Effector memory CD4-positive, alpha-beta T cell (primary cell): Measurements from ENCODE around the gene DENND1A.

Experiments used
- DNase-seq, 3 donors: peaks; one replicate each; pipeline ENCODE4 v3.0.0-alpha.2; 2020
- H3K27ac ChIP-seq: 2 replicates; pipeline ENCODE4 v1.7.0; 2013; ENCODE audit warnings: mild to moderate bottlenecking, low read length, moderate library complexity; ENCODE audit not compliant: insufficient read depth, poor library complexity, severe bottlenecking
- H3K27me3 ChIP-seq: replicated peaks from 2 replicates; pipeline ENCODE4 v1.7.0; 2013; ENCODE audit warnings: mild to moderate bottlenecking, low read length; ENCODE audit not compliant: insufficient read depth, control insufficient read depth, poor library complexity, severe bottlenecking
- H3K36me3 ChIP-seq: 2 replicates; pipeline ENCODE4 v1.7.0; 2013; ENCODE audit warnings: mild to moderate bottlenecking, low read length, moderate library complexity; ENCODE audit not compliant: control insufficient read depth, insufficient read depth
- H3K4me1 ChIP-seq: 2 replicates; pipeline ENCODE4 v1.7.0; 2013; ENCODE audit warnings: low read length, mild to moderate bottlenecking; ENCODE audit not compliant: control insufficient read depth, insufficient read depth, poor library complexity, severe bottlenecking
- H3K4me3 ChIP-seq: 2 replicates; pipeline ENCODE4 v1.7.0; 2013; ENCODE audit warnings: low read length, low read depth, mild to moderate bottlenecking; ENCODE audit not compliant: insufficient read depth, poor library complexity, severe bottlenecking
- H3K9me3 ChIP-seq: 2 replicates; pipeline ENCODE4 v1.7.0; 2013; ENCODE audit warnings: mild to moderate bottlenecking, low read length, moderate library complexity; ENCODE audit not compliant: control insufficient read depth

The DENND1A gene

DNA sequence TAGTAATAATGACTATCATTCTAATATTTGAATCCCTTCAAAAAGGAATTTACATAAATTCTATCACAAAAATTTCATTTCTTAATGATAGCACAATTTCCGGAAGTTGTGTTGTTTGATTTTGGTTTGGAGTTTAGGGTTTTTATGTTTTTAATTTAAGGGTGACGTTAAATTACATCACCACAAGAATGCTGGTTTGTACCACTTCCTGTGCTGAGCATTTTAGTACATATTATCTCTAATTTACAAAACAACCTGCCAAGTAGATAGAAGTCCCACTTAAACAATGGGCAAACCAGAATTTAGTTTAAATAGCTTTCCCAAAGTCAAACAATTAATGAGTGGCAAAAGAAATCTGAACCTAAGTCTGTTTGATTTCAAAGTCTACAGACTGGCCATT, 63.4 kb downstream of the DENND1A start:
- H3K9me3 ChIP-seq = no peaks in the 10 kb centered on the region
- no peak for DNase-seq
- no peaks in the 10 kb centered on the region for H3K36me3 ChIP-seq
- peaks cover 6% of the 10 kb centered on the region for H3K4me1 ChIP-seq
- no peak overlapping the region for H3K4me3 ChIP-seq
- no peaks in the 10 kb centered on the region for H3K27me3 ChIP-seq
- H3K27ac ChIP-seq = no peak overlapping the region

DNA sequence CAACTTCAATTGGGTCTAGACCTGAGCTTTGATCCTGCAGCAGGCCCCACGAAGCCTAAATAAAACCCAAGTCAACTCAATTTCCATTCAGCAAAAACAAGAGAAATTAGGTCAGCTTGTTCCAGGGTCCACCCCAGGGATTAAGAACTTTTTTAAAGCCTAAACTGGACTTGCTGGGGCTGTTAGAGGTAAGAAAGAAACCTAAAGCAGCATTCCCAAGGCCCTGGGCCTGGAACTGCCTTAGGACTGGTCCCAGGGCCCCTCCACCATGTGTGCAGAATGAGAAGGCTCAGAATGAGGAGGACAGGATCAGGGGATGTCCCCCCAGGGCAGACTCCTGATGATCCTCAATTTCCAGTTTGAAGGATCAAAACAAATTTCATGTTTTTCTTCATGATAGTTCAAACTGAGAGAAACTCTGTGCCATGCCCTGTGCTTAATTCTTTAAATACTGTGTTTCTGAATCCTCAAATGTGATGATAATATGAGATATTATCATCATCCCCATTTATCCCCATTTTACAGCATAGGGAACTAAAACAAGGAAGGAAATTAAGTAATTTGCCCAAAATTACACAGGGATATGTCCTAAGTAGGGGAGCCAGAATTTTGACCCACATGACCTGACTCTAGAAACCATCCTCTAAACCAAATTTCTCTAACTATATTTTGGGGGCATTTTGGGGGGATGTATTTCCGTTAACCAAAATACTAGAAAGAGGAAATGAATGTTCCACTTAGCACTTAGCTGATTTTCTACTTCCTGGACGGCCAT, 64.5 kb downstream of the DENND1A start:
- Histone ChIP-seq H3K4me1 (peaks cover 6% of the 10 kb centered on the region), H3K27me3 (no peaks in the 10 kb centered on the region), H3K9me3 (no peaks in the 10 kb centered on the region), H3K4me3 (no peak overlapping the region), H3K27ac (no peak overlapping the region), H3K36me3 (no peaks in the 10 kb centered on the region)
- no peak for DNase-seq

DNA sequence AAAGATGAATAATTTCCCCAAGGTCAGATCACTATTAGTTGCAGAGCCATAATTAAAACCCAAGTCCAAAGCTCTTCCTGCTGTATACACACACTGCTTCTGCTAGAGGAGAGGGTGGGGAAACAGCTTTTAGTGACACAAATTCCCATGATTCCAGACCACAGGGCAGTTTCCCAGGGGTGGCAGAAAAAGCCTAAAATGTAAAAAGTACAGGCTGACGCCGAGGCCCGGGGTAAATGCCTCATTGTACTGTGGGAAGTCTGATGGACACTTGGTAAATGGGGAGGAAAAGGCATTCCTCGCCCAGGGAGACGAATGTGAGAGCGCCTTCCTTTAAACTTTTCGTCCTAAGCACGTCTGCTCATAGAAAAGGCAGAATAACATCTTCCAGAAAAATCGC, 65.7 kb downstream of the DENND1A start:
- Histone ChIP-seq H3K27me3 (no peaks in the 10 kb centered on the region), H3K27ac (no peak overlapping the region), H3K36me3 (no peaks in the 10 kb centered on the region), H3K4me1 (peaks cover 6% of the 10 kb centered on the region), H3K4me3 (no peak overlapping the region), H3K9me3 (no peaks in the 10 kb centered on the region)
- no peak for DNase-seq

DNA sequence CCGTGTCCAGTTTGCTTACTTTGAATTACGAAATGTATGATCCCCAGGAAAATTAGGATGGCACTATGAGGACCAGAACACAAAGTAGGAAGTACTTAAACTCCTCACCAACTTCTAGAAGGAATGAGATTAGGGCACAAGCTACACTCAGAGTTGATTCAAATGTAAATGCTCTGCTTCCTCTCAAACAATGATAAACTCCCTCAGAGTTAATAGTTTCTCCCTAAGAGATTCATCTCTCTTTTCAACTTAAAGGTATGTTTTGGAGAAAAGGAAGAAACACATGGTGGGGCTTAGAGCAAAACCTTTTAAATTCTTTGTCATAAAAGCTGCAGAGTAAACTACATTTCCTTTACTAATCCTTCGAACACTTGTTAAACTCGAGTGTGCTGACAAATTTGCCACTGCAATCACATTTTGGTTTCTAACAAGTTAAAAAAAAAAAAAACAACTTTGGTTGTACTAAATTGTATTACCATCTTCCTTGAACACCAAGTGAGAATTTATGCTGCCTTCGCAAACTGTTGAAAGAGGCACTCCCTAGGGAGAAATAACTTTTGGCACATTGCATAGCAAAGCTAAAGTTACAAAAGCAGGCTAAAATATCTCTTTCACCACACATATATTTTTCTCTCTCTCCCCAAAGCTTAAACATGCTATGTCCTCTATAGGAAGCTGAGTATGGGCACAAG, 66.6 kb downstream of the DENND1A start:
- no peaks in the 10 kb centered on the region for H3K27me3 ChIP-seq
- no peak overlapping the region for H3K4me3 ChIP-seq
- no peaks in the 10 kb centered on the region for H3K36me3 ChIP-seq
- no peaks in the 10 kb centered on the region for H3K9me3 ChIP-seq
- H3K4me1 ChIP-seq = peaks cover 6% of the 10 kb centered on the region
- H3K27ac ChIP-seq = no peak overlapping the region
- DNase-seq = no peak

DNA sequence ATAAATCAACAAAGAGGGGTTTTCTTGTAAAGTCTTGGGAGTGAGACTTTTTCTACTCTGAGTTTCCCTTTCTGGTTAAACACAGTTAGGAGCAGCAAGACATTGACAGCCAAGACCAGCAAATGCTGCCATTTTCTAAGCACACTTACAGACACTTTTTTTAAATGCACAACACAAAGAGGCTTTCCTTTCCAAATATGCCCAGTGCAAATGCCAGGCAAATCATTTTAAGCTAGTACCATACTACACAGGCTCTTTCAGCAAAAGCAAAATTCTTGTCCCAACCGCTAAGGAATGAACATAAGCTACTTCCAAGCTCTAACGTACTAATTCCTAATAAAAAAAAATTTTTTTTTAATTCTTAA, 68.2 kb downstream of the DENND1A start:
- no peak overlapping the region for H3K4me3 ChIP-seq
- H3K27ac ChIP-seq = no peak overlapping the region
- DNase-seq = no peak
- H3K27me3 ChIP-seq = no peaks in the 10 kb centered on the region
- no peaks in the 10 kb centered on the region for H3K4me1 ChIP-seq
- H3K36me3 ChIP-seq = no peaks in the 10 kb centered on the region
- no peaks in the 10 kb centered on the region for H3K9me3 ChIP-seq

DNA sequence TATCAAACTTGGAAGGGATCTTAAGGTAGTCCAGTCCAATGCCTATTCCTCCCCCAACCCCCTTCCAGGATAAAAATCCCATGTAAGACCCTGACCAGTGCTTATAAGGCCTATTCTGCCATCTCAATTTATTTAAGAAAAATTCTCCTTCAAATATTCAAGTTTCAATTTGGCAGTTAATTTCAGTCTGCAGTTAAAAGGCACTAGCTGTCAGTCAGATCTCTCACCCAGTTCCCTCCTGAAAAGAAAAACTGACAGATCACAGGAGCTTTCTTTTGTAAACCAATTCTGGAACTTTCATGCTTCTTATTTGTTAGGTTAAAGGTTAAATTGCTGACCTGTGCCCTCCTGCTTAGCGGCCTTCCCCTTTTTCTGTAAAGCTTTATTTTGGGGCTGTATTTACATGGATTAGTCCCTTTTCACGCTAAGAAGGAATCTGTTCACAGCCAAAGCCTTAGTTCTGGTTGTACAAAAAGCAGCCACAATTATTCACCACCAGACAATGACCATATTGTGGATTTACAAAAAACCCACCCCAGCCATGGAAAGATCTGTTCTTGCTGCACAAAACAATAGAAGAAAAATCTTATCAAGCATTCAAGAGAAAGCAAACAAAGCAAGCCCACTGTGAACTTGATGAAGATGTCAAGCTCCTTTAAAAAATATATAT, 68.7 kb downstream of the DENND1A start:
- no peak overlapping the region for H3K4me3 ChIP-seq
- no peaks in the 10 kb centered on the region for H3K27me3 ChIP-seq
- no peaks in the 10 kb centered on the region for H3K9me3 ChIP-seq
- DNase-seq = no peak
- H3K4me1 ChIP-seq = no peaks in the 10 kb centered on the region
- no peaks in the 10 kb centered on the region for H3K36me3 ChIP-seq
- no peak overlapping the region for H3K27ac ChIP-seq

DNA sequence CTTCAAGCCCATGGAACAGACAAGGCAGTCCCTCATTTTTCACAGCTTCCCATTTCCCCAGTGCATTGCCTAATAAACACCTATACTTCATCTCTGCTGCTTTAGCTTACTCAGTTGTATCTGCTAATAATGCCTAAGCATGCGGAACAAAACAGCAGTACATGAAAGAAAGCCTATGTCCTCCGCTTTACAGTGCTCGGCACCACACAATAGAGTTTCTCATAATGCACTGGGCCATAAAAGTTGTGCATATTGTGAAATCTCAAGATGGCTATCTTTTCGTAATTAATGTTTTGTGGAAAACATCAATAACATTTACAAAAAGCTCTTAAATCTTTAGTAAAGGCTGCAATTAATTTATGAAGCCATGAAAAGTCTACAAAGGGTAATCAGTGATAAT, 69.3 kb downstream of the DENND1A start:
- Histone ChIP-seq H3K4me1 (no peaks in the 10 kb centered on the region), H3K27me3 (no peaks in the 10 kb centered on the region), H3K4me3 (no peak overlapping the region), H3K9me3 (no peaks in the 10 kb centered on the region), H3K36me3 (no peaks in the 10 kb centered on the region), H3K27ac (no peak overlapping the region)
- DNase-seq = no peak

DNA sequence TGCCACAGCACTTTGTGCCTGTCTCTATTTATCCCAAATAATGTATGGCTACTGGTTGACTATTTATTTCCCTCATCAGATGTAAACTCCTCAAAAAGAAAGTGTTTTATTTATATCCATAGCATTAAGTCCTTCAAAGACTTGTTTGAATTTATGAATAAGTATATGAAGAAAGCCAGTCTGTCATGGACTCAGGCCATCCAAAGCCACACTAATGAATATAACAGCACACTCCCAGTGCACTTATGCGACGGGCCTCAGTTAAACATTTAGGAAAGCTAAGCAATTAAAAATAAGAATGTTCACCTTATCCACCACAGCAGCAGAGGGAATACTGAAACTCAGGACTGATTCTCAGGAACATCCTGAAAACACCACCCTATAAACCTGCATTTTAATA, 77.5 kb downstream of the DENND1A start:
- Histone ChIP-seq H3K4me3 (no peak overlapping the region), H3K36me3 (no peaks in the 10 kb centered on the region), H3K27me3 (no peaks in the 10 kb centered on the region), H3K4me1 (no peaks in the 10 kb centered on the region), H3K9me3 (no peaks in the 10 kb centered on the region), H3K27ac (no peak overlapping the region)
- DNase-seq = no peak

DNA sequence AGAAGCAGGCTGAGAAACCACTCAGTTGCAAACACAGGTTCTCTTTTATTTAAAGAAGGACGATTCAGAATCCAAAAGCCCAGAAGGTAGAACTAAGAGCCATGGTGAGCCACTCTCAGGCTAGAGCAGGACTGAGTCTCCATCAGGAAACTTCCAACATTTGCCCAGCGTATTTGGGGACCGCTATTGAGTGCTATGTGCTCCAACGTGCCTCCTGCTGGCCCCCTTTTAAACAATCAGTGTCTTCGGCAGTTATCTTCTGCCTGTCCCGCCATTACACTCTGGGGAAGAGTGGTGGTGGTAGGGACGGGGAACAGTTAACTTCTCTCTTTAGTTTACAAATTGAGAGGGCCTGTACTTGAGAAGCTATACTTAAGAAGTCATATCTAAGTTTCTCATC, 78.1 kb downstream of the DENND1A start:
- Histone ChIP-seq H3K4me3 (no peak overlapping the region), H3K36me3 (no peaks in the 10 kb centered on the region), H3K27me3 (no peaks in the 10 kb centered on the region), H3K4me1 (no peaks in the 10 kb centered on the region), H3K27ac (no peak overlapping the region), H3K9me3 (no peaks in the 10 kb centered on the region)
- DNase-seq = no peak

DNA sequence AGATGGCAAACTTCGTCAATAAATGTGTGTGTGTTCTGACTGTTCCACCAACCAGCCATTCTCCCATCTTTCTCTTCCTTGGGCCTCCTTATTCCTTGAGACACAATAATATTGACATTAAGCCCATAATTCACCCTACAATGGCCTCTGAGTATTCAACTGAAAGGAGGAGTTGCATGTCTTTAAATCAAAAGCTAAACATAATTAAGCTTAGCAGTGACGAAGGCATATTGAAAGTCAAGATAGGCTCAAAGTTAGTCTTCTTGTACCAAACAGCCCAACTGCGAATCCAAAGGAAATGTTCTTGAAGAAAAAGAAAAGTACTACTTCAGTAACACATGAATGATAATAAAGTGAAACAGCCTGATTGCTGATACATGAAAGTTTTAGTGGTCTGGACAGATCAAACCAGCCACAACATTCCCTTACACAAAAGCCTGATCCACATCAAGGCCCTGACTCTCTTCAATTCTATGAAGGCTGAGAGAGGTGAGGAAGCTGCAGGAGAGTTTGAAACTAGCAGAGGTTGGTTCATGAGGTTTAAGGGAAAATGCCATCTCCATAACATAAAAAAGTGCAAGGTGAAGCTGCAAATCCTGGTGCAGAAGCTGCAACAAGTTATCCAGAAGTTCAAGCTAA, 81.4 kb downstream of the DENND1A start:
- DNase-seq = no peak
- no peak overlapping the region for H3K27ac ChIP-seq
- no peak overlapping the region for H3K4me3 ChIP-seq
- H3K9me3 ChIP-seq = peaks cover 8% of the 10 kb centered on the region
- no peaks in the 10 kb centered on the region for H3K36me3 ChIP-seq
- no peaks in the 10 kb centered on the region for H3K4me1 ChIP-seq
- H3K27me3 ChIP-seq = no peaks in the 10 kb centered on the region
